T-helper 1 cell treated with Interleukin-12 subunit alpha and Interleukin-12 subunit beta and Interleukin-4 antibody, amounts not matched to agents 30 μg/mL and 1 μg/mL, for 36 hours (primary cell): ENCODE measurements around the gene FOXO4.

Experiments used
- H3K27ac Mint-ChIP-seq: one replicate; pipeline ENCODE4 v1.8.0; 2021; ENCODE audit warnings: mild to moderate bottlenecking, mixed read lengths
- H3K27me3 Mint-ChIP-seq: one replicate; pipeline ENCODE4 v1.8.0; 2021; ENCODE audit warnings: low read depth, mixed read lengths
- H3K36me3 Mint-ChIP-seq: one replicate; pipeline ENCODE4 v1.8.0; 2021; ENCODE audit warnings: low read depth, mixed read lengths
- H3K4me1 Mint-ChIP-seq: one replicate; pipeline ENCODE4 v1.8.0; 2021; ENCODE audit warnings: low read depth, mixed read lengths
- H3K4me3 Mint-ChIP-seq: one replicate; pipeline ENCODE4 v1.8.0; 2021; ENCODE audit warnings: mild to moderate bottlenecking, moderate library complexity, mixed read lengths
- H3K9me3 Mint-ChIP-seq: one replicate; pipeline ENCODE4 v1.8.0; 2021; ENCODE audit warnings: mixed read lengths

Gene FOXO4

GRCh38 chrX:71107762-71108360 is 12.2 kb downstream of the FOXO4 start:
- peak overlapping the region; percentile 89 for H3K27ac Mint-ChIP-seq
- peaks cover 57% of the 10 kb centered on the region for H3K4me1 Mint-ChIP-seq
- H3K4me3 Mint-ChIP-seq, result peak overlapping the region; percentile 100
- peaks cover 65% of the 10 kb centered on the region for H3K36me3 Mint-ChIP-seq
- no peaks in the 10 kb centered on the region for H3K9me3 Mint-ChIP-seq
- no peaks in the 10 kb centered on the region for H3K27me3 Mint-ChIP-seq

- Mint-ChIP-seq H3K36me3 (peaks cover 62% of the 10 kb centered on the region), H3K4me3 (peak overlapping the region; percentile 100)
Measured at GRCh38 chrX:71109051-71109450, 13.4 kb downstream of the FOXO4 start.

GRCh38 chrX:71111141-71111843 is 15.6 kb downstream of the FOXO4 start, which contains the start of gene IL2RG:
IL2RG (minus strand) TSS chrX:71111577; CDS start chrX:71111539, 38 bp downstream.
- peak within 1 kb of the TSS; percentile 96 for H3K27ac Mint-ChIP-seq
- no peaks in the 10 kb centered on the region for H3K27me3 Mint-ChIP-seq
- peaks cover 49% of the 10 kb centered on the region for H3K36me3 Mint-ChIP-seq
- H3K4me1 Mint-ChIP-seq, result peaks cover 38% of the 10 kb centered on the region
- H3K4me3 Mint-ChIP-seq, result peak within 1 kb of the TSS; percentile 100
- H3K9me3 Mint-ChIP-seq, result no peaks in the 10 kb centered on the region

More at GRCh38 chrX:71109051-71109450, 13.4 kb downstream of the FOXO4 start:
- no peaks in the 10 kb centered on the region for H3K27me3 Mint-ChIP-seq
- no peaks in the 10 kb centered on the region for H3K9me3 Mint-ChIP-seq
- H3K4me1 Mint-ChIP-seq, result peaks cover 52% of the 10 kb centered on the region
- peak overlapping the region; percentile 89 for H3K27ac Mint-ChIP-seq

- Mint-ChIP-seq H3K27me3 (no peaks in the 10 kb centered on the region), H3K27ac (peak overlapping the region; percentile 96), H3K4me3 (peak overlapping the region; percentile 100), H3K9me3 (no peaks in the 10 kb centered on the region), H3K36me3 (peaks cover 45% of the 10 kb centered on the region), H3K4me1 (peaks cover 33% of the 10 kb centered on the region)
Measured at GRCh38 chrX:71111921-71112431, 16.3 kb downstream of the FOXO4 start.

GRCh38 chrX:71117358-71117757 is 21.7 kb downstream of the FOXO4 start:
- Mint-ChIP-seq H3K27ac (peak overlapping the region; percentile 36), H3K4me1 (peaks cover 22% of the 10 kb centered on the region), H3K36me3 (peaks cover 10% of the 10 kb centered on the region), H3K9me3 (no peaks in the 10 kb centered on the region), H3K4me3 (peak overlapping the region; percentile 34), H3K27me3 (no peaks in the 10 kb centered on the region)

DNA sequence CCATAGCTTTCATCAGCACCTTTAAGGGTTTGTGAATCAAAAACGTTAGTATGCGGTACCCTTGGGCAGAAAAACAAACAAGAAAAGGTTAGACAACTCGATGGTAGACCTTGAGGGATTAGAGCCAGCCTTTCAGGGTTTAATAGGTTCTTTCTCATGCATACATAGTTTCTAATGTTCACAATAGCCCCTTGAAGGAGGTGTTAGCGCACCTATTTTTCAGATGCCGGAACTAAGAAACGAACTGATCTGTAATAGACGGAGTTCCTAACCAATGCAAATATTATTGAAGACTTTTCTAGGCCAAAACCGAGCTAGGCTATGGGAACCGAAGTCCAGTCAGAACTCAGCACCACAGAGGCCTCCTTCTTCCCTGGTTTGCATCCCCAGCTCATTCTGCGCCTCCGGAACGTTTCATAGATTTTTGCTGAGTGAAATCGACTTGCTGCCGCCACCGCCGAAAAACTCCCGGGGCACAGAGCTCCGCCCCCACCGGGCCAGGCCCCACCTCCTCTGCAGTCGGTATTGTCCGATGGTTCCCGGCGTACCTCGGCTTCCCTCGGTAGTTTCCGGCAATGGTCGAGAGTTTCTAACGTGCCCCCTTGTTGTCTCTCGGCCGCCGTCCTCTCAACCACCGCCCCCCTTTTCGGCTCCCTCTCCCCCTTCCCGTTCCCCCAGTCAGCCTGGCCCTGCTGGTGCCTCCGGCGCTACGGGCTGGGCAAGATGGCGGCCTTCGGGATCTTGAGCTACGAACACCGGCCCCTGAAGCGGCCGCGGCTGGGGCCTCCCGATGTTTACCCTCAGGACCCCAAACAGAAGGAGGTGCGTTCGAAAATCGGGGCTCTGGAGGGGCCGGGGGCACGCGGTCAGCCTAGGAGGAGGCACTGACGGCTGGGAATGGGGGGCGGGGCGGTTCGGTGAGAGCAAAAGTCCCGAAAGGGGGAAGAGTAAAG is 22.7 kb downstream of the FOXO4 start, which contains the start of gene MED12:
TSS of gene MED12 (plus strand) at position 565 of the 953 bp plus-strand sequence. CDS start at position 724, 159 bp downstream.
- Mint-ChIP-seq H3K9me3 (no peaks in the 10 kb centered on the region), H3K27ac (peak within 1 kb of the TSS; percentile 87), H3K36me3 (peaks cover 15% of the 10 kb centered on the region), H3K4me3 (peak within 1 kb of the TSS; percentile 79), H3K4me1 (peaks cover 21% of the 10 kb centered on the region), H3K27me3 (no peaks in the 10 kb centered on the region)

DNA sequence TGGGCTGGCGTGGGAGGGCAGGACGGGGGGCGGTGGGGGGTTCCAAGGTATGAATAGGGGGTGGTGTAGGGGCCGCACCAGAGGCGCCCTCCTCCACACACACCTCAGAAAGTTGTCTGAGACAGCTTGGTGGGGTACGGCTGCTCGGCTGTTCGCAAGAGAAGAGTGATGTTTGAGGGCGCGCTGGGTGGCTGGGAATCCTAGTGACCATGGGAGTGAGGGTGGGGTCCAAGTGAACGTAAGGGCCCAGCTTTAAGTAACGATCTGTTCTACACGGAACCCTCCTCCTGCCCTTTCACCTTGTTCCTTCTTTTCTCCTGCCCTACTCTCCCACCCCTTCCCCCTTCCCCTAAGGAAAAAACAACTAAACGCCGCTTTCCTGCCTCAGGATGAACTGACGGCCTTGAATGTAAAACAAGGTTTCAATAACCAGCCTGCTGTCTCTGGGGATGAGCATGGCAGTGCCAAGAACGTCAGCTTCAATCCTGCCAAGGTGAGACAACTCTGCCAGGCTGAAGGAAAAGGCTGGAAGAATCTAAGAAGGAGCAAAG is 23.4 kb downstream of the FOXO4 start:
- H3K9me3 Mint-ChIP-seq, result no peaks in the 10 kb centered on the region
- no peaks in the 10 kb centered on the region for H3K27me3 Mint-ChIP-seq
- peak overlapping the region; percentile 87 for H3K27ac Mint-ChIP-seq
- peaks cover 19% of the 10 kb centered on the region for H3K36me3 Mint-ChIP-seq
- H3K4me1 Mint-ChIP-seq, result peaks cover 19% of the 10 kb centered on the region
- peak overlapping the region; percentile 79 for H3K4me3 Mint-ChIP-seq

GRCh38 chrX:71128166-71128833 is 32.6 kb downstream of the FOXO4 start:
- H3K27ac Mint-ChIP-seq, result peak overlapping the region; percentile 45
- no peak overlapping the region for H3K4me3 Mint-ChIP-seq
- no peaks in the 10 kb centered on the region for H3K9me3 Mint-ChIP-seq
- no peaks in the 10 kb centered on the region for H3K27me3 Mint-ChIP-seq
- peaks cover 22% of the 10 kb centered on the region for H3K4me1 Mint-ChIP-seq
- H3K36me3 Mint-ChIP-seq, result peaks cover 50% of the 10 kb centered on the region

DNA sequence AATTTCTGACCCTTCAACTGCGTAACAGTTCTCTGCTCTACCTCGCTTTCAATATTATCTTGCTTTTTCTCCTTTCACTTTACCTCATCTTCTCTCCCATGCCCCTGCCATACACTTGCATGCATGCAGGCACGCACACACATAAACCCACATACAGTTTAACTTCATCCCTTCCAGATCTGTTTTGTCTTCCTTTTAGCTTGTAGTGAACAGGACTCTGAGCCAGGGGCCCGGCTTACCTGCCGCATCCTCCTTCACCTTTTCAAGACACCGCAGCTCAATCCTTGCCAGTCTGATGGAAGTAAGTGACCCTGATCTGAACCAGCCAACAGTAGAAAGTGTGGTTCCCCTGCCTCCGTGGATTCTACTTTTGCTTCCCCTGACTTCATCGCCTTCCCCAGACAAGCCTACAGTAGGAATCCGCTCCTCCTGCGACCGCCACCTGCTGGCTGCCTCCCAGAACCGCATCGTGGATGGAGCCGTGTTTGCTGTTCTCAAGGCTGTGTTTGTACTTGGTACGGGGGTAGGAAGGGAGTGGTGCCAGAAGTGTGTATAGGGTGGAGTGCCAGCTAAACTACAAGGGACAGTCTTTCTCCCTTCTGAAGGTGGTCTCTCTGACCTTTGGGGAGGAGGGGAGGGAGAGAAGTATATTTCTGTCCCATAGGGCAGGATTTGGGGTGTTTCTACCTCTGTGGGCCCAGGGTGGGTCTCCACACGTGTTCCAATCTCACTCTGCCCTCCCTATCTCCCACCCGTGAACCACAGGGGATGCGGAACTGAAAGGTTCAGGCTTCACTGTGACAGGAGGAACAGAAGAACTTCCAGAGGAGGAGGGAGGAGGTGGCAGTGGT is 33.5 kb downstream of the FOXO4 start:
- H3K27ac Mint-ChIP-seq, result peak overlapping the region; percentile 79
- H3K36me3 Mint-ChIP-seq, result peaks cover 44% of the 10 kb centered on the region
- peaks cover 20% of the 10 kb centered on the region for H3K4me1 Mint-ChIP-seq
- H3K9me3 Mint-ChIP-seq, result no peaks in the 10 kb centered on the region
- peak overlapping the region; percentile 39 for H3K4me3 Mint-ChIP-seq
- H3K27me3 Mint-ChIP-seq, result no peaks in the 10 kb centered on the region

- Mint-ChIP-seq H3K9me3 (no peaks in the 10 kb centered on the region), H3K4me3 (no peak overlapping the region), H3K36me3 (peaks cover 55% of the 10 kb centered on the region), H3K27ac (no peak overlapping the region), H3K27me3 (no peaks in the 10 kb centered on the region), H3K4me1 (peaks cover 24% of the 10 kb centered on the region)
Measured at GRCh38 chrX:71131510-71131909, 35.9 kb downstream of the FOXO4 start.

GRCh38 chrX:71140440-71140839 is 44.8 kb downstream of the FOXO4 start:
- H3K36me3 Mint-ChIP-seq, result peaks cover 33% of the 10 kb centered on the region
- H3K27me3 Mint-ChIP-seq, result no peaks in the 10 kb centered on the region
- H3K27ac Mint-ChIP-seq, result no peak overlapping the region
- no peak overlapping the region for H3K4me3 Mint-ChIP-seq
- H3K4me1 Mint-ChIP-seq, result peaks cover 5% of the 10 kb centered on the region
- no peaks in the 10 kb centered on the region for H3K9me3 Mint-ChIP-seq

- H3K9me3 Mint-ChIP-seq, result no peaks in the 10 kb centered on the region
- no peak overlapping the region for H3K4me3 Mint-ChIP-seq
- H3K27me3 Mint-ChIP-seq, result no peaks in the 10 kb centered on the region
- peaks cover 11% of the 10 kb centered on the region for H3K36me3 Mint-ChIP-seq
- H3K27ac Mint-ChIP-seq, result no peak overlapping the region
- peaks cover 9% of the 10 kb centered on the region for H3K4me1 Mint-ChIP-seq
Measured at GRCh38 chrX:71143508-71143907, 47.9 kb downstream of the FOXO4 start.

GRCh38 chrX:71144651-71145050 is 49.0 kb downstream of the FOXO4 start, which contains the start of gene NLGN3:
NLGN3 (plus strand) TSS chrX:71144841; CDS start chrX:71147750, 2,909 bp downstream.
- Mint-ChIP-seq H3K36me3 (peaks cover 4% of the 10 kb centered on the region), H3K27ac (peak within 1 kb of the TSS; percentile 31), H3K27me3 (no peaks in the 10 kb centered on the region), H3K4me1 (peaks cover 9% of the 10 kb centered on the region), H3K4me3 (no peak within 1 kb of the TSS), H3K9me3 (no peaks in the 10 kb centered on the region)
